HG02852 (cell line): Measurements from ENCODE around the gene LCMT1.
"Not testable (repeated sequence)": the region's sequence is repeated elsewhere in the genome, so short reads cannot be mapped to it uniquely, and the experiment has no call there.

ENCODE experiments used
- ATAC-seq: cut with Tn5 transposase; IDR thresholded peaks from one replicate; pipeline ENCODE4 v1.9.1; 2021; ENCODE audit warnings: mild to moderate bottlenecking, moderate library complexity; ENCODE audit not compliant: unreplicated experiment

Gene LCMT1

GRCh38 chr16:25094596-25094995 lies 16.9 kb upstream of the LCMT1 start:
- no peak for ATAC-seq

GRCh38 chr16:25095636-25096035 lies 15.9 kb upstream of the LCMT1 start:
- no peak for ATAC-seq

- ATAC-seq, result no peak
Measured at GRCh38 chr16:25097276-25097975, 14.1 kb upstream of the LCMT1 start.

- no peak for ATAC-seq
Measured at GRCh38 chr16:25100511-25100910, 11.0 kb upstream of the LCMT1 start.

GRCh38 chr16:25106567-25107465 lies 4.7 kb upstream of the LCMT1 start:
- ATAC-seq, result peak; percentile 44

- no peak for ATAC-seq
Measured at GRCh38 chr16:25107466-25107792, 4.1 kb upstream of the LCMT1 start.

GRCh38 chr16:25108054-25108453 lies 3.5 kb upstream of the LCMT1 start:
- no peak for ATAC-seq

- no peak for ATAC-seq
Measured at GRCh38 chr16:25109643-25110042, 1.9 kb upstream of the LCMT1 start.

- ATAC-seq, result no peak
Measured at GRCh38 chr16:25110387-25110947, 1.1 kb upstream of the LCMT1 start.

- no peak for ATAC-seq
Measured at GRCh38 chr16:25114121-25114520, 2.6 kb downstream of the LCMT1 start.

- no peak for ATAC-seq
Measured at GRCh38 chr16:25118851-25119578, 7.5 kb downstream of the LCMT1 start.

- ATAC-seq, result no peak
Measured at GRCh38 chr16:25121824-25122600, 10.5 kb downstream of the LCMT1 start.

- no peak for ATAC-seq
Measured at GRCh38 chr16:25124503-25124902, 13.0 kb downstream of the LCMT1 start.

- ATAC-seq, result not testable (repeated sequence)
Measured at GRCh38 chr16:25126086-25126666, 14.6 kb downstream of the LCMT1 start.

- ATAC-seq, result no peak
Measured at GRCh38 chr16:25126820-25127232, 15.3 kb downstream of the LCMT1 start.

- ATAC-seq, result not testable (repeated sequence)
Measured at GRCh38 chr16:25132751-25133150, 21.2 kb downstream of the LCMT1 start.

GRCh38 chr16:25134166-25134700 lies 22.7 kb downstream of the LCMT1 start:
- no peak for ATAC-seq

GRCh38 chr16:25135254-25135878 lies 23.8 kb downstream of the LCMT1 start:
- no peak for ATAC-seq

- no peak for ATAC-seq
Measured at GRCh38 chr16:25138130-25138529, 26.6 kb downstream of the LCMT1 start.
